Left lung (tissue), 10 donors: Measurements from ENCODE around the gene GGA1. TPM values are rescaled to one million over a fixed set of nuclear protein-coding genes. Genes with fewer than 3 reads are reported as not detected.
"Not testable (repeated sequence)": the region's sequence is repeated elsewhere in the genome, so short reads cannot be mapped to it uniquely, and the experiment has no call there.

ENCODE experiments used
- ATAC-seq: fragments of 200-7000 bp; cut with Tn5 transposase; one replicate; pipeline ENCODE4 v1.9.1; 2020; ENCODE audit warnings: moderate library complexity
- DNase-seq, 4 donors: peaks; one replicate each; pipeline ENCODE4 v3.0.0-alpha.2; 2013 to 2020
- H3K27ac ChIP-seq, 2 donors: fragments of 200-600 bp; sonication (generic) in 1 of 2; one replicate each; pipeline versions ENCODE4 v1.5.0 to v1.8.0; 2020 to 2021
- H3K27me3 ChIP-seq, 2 donors: fragments of 200-600 bp; sonication (generic) in 1 of 2; one replicate each; pipeline versions ENCODE4 v1.5.0 to v1.8.0; 2020 to 2021
- H3K36me3 ChIP-seq, 2 donors: fragments of 200-600 bp; sonication (generic) in 1 of 2; one replicate each; pipeline versions ENCODE4 v1.5.0 to v1.8.0; 2020 to 2021
- H3K4me1 ChIP-seq, 2 donors: fragments of 200-600 bp; one replicate each; pipeline ENCODE4 v1.8.0; 2021
- H3K4me3 ChIP-seq, 2 donors: fragments of 200-600 bp; sonication (generic) in 1 of 2; one replicate each; pipeline versions ENCODE4 v1.5.0 to v1.8.0; 2020 to 2021; ENCODE audit warnings: mild to moderate bottlenecking in 1 of 2
- H3K9me3 ChIP-seq, 2 donors: fragments of 200-600 bp; sonication (generic) in 1 of 2; one replicate each; pipeline versions ENCODE4 v1.5.0 to v1.8.0; 2020 to 2021
- intact Hi-C, 2 donors: fragments of 100-400 bp; cut with DNase I; formaldehyde crosslinking; loops; one replicate each; pipeline versions ENCODE4 v1.11.2 to v1.14.2; 2022
- polyA plus RNA-seq, 6 donors: library from polyadenylated mRNA; unstranded; fragments of 120-200 nt; gene quantifications; one replicate each; pipeline ENCODE4 v1.2.1, GENCODE V29; 2013; ENCODE audit not compliant: insufficient read length in 6 of 6
- total RNA-seq, 2 donors: library from RNA; stranded (reverse); fragmentation: NEBNext Ultra II Directional; extraction: Animal tissue kit (Norgen Biotek cat#: 25700); gene quantifications; one replicate each; pipeline ENCODE4 v1.2.1, GENCODE V29; 2021
- TF ChIP-seq, protein P1 (sequence below), 2 donors: fragments of 200-600 bp; sonication (generic) in 1 of 2; IDR thresholded peaks; one replicate each; pipeline versions ENCODE4 v1.5.0 to v1.8.0; 2021; ENCODE audit warnings: antibody characterized with exemption in 2 of 2
- donor health status: DM: no; HTN: yes; CAD: no.
- donor health status: DM: no; HTN: no; CAD: no.

GGA1 gene
- total and polyA plus RNA-seq, 8 donors, result 49.6 to 71.2 (median 58.8) TPM

DNA sequence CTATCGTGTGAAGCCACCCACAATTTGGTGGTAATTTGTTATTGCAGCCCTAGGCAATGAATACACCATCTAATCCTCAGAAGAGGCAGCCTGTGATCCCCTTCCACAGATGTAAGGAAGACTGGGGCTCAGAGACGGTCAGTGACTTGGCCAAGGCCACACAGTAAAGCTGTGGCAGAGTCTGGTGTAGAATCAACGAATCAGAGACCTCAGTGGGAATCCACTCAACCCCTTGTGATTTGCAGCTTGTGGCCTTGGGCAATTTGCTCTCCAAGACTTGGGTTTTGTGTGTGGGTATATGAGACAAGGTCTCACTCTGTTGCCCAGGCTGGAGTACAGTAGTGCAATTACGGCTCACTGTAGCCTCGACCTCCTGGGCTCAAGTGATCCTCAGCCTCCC, 30.6 kb upstream of the GGA1 start:
- H3K27ac ChIP-seq, result no peak overlapping the region
- H3K4me1 ChIP-seq, result peaks cover 12 to 26% of the 10 kb centered on the region in 2 donors
- no peaks in the 10 kb centered on the region for H3K36me3 ChIP-seq
- no peaks in the 10 kb centered on the region for H3K27me3 ChIP-seq
- H3K4me3 ChIP-seq, result no peak overlapping the region
- H3K9me3 ChIP-seq, result no peaks in the 10 kb centered on the region
- ATAC-seq (no peak), DNase-seq (no peak)
- intact Hi-C loops, result no loop called here
- TF ChIP-seq, protein P1, sequence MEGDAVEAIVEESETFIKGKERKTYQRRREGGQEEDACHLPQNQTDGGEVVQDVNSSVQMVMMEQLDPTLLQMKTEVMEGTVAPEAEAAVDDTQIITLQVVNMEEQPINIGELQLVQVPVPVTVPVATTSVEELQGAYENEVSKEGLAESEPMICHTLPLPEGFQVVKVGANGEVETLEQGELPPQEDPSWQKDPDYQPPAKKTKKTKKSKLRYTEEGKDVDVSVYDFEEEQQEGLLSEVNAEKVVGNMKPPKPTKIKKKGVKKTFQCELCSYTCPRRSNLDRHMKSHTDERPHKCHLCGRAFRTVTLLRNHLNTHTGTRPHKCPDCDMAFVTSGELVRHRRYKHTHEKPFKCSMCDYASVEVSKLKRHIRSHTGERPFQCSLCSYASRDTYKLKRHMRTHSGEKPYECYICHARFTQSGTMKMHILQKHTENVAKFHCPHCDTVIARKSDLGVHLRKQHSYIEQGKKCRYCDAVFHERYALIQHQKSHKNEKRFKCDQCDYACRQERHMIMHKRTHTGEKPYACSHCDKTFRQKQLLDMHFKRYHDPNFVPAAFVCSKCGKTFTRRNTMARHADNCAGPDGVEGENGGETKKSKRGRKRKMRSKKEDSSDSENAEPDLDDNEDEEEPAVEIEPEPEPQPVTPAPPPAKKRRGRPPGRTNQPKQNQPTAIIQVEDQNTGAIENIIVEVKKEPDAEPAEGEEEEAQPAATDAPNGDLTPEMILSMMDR (IDR thresholded peaks at IDR 0.05), result no peak

DNA sequence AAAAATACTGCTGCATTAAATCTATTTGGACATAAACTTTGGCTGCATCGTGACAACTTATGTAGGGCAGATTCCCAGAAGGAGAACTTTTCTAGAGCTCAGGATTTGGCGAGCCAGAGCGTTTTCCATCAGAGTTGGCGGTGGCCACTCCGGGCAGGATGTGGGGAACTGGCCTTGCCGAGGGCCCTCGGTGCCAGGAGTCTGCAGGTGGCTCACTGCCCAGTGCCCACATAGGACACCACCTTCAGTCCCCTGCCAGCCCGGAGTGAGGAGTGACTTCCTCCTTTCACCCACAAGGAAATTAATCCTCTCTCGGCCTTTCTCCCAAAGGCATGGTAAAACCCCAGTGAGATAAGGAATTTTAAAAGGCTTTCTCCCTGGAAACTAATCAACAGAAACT, 27.1 kb upstream of the GGA1 start:
- no peaks in the 10 kb centered on the region for H3K27me3 ChIP-seq
- DNase-seq (peak in 2 of 4 donors; percentile 49 to 71), ATAC-seq (peak; percentile 85)
- H3K4me1 ChIP-seq, result peaks cover 12 to 23% of the 10 kb centered on the region in 2 donors
- H3K27ac ChIP-seq, result peak overlapping the region; percentile 5 to 30
- no peaks in the 10 kb centered on the region for H3K36me3 ChIP-seq
- TF ChIP-seq, protein P1 (IDR thresholded peaks at IDR 0.05), result no peak
- no peak overlapping the region for H3K4me3 ChIP-seq
- intact Hi-C loops, result no loop called here
- no peaks in the 10 kb centered on the region for H3K9me3 ChIP-seq

DNA sequence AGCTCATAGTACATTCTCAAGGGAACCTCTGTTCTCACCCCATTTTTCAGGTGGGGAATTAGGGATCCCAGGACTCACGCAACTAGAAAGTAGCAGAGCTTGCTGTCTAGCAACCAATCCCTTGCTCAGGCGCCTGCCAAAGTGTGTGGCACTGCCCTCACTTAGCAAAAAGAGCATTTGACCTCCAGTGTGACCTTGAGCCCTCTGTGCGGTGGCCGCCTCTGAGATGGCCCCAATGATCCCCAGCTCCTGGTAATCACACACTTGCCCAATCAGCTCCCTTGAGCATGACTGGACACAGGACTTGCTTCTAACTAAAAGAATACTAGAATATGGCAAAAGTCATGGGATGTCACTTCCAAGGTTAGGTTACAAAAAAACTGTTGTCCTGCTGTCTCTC, 26.1 kb upstream of the GGA1 start:
- ATAC-seq, result no peak
- no peak overlapping the region for H3K27ac ChIP-seq
- intact Hi-C loops, result no loop called here
- peaks cover 12 to 23% of the 10 kb centered on the region in 2 donors for H3K4me1 ChIP-seq
- no peak overlapping the region for H3K4me3 ChIP-seq
- H3K36me3 ChIP-seq, result no peaks in the 10 kb centered on the region
- TF ChIP-seq, protein P1 (IDR thresholded peaks at IDR 0.05), result no peak
- H3K9me3 ChIP-seq, result no peaks in the 10 kb centered on the region
- H3K27me3 ChIP-seq, result no peaks in the 10 kb centered on the region
- DNase-seq, result no peak

DNA sequence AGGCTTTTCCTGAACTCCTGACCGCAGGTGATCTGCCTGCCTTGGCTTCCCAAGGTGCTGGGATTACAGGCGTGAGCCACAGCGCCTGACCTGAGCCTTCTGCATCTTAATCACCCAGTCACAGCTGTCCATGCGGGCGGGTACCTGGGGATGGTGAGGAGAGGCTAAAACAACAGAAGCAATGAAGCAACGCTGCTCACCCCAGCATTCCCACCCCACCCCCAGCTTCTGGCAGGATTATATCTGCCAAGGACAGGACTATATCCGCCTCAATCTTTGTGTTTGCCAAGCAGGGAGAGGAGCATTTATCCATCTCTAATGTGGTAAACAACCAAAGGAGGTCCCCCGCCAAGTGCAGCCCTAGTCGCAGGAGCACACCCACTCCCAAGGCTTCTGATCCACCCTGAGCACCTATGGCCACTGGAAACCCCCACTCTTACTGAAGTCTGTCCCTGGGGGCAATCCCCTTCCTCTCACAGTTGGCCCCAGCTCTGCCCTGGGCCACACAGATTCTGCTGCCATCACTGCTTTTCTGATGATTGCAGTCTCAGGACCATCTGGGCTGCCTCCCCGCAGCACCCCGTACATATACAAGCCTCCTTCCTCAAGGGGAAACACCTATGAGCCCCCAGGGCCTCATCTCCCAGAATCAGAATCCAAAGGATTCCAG, 20.0 kb upstream of the GGA1 start:
- peak in 1 of 4 donors; percentile 48 for DNase-seq
- H3K4me3 ChIP-seq, result no peak overlapping the region
- no peaks in the 10 kb centered on the region for H3K36me3 ChIP-seq
- H3K9me3 ChIP-seq, result no peaks in the 10 kb centered on the region
- H3K27ac ChIP-seq, result no peak overlapping the region
- peaks cover 0 to 40% of the 10 kb centered on the region in 2 donors for H3K4me1 ChIP-seq
- no peaks in the 10 kb centered on the region for H3K27me3 ChIP-seq
- intact Hi-C loops, result no loop called here
- TF ChIP-seq, protein P1 (IDR thresholded peaks at IDR 0.05), result no peak
- no peak for ATAC-seq

DNA sequence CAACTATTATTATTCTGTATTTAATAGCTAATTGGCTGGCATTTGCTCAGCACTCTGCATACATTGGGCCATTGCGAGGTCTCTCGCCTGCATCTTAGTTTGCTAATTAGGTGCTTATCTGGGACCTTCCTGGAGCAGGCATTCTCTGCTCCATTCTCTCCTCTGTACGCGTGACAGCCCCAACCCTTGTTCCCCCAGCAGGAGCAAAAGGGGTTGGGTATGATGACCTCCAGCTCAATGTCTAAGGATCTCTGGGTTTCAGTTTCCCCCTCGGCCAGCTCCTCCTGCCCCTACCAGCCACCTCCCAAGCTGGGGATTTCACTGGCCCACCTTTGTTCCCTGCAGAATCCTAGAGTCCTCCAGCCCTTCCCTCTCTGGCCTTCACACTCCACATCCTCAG, 19.0 kb upstream of the GGA1 start:
- Histone ChIP-seq H3K27ac (peak overlapping the region in 1 of 2 donors; percentile 58), H3K36me3 (no peaks in the 10 kb centered on the region), H3K9me3 (no peaks in the 10 kb centered on the region), H3K4me3 (no peak overlapping the region), H3K4me1 (peaks cover 0 to 40% of the 10 kb centered on the region in 2 donors), H3K27me3 (no peaks in the 10 kb centered on the region)
- TF ChIP-seq, protein P1 (IDR thresholded peaks at IDR 0.05), result no peak
- DNase-seq (no peak), ATAC-seq (no peak)
- intact Hi-C loops, result loop anchor here in 1 of 2 donors (5.0 kb wide), 1 partner anchor 52 kb away; no protein-coding TSS in a partner anchor

DNA sequence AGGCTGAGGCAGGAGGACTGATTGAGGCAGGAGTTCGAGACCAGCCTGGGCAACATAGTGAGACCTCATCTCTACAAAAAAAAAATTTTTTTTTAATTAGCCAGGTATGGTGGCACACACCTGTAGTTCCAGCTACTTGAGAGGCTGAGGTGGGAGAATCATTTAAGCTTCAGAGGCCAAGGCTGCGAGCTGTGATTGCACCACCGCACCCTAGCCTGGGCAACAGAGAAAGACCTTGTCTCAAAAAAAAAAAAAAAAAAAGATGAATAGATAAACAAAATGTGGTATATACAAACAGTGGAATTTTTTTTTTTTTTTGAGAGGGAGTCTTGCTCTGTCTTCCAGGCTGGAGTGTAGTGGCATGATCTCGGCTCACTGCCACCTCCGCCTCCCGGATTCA, 17.6 kb upstream of the GGA1 start:
- not testable (repeated sequence) for H3K36me3 ChIP-seq, H3K27me3 ChIP-seq, DNase-seq, H3K4me3 ChIP-seq, ATAC-seq, H3K9me3 ChIP-seq
- Histone ChIP-seq H3K27ac (peak overlapping the region in 1 of 2 donors; percentile 58), H3K4me1 (peaks cover 0 to 40% of the 10 kb centered on the region in 2 donors)
- intact Hi-C loops, result loop anchor here in 1 of 2 donors (5.0 kb wide), 1 partner anchor 54 kb away; no protein-coding TSS in a partner anchor
